HepG2 (cell line): ENCODE measurements around the gene CDK9. TPM values are rescaled to one million over a fixed set of nuclear protein-coding genes. Genes with fewer than 3 reads are reported as not detected.

Experiments used
- FOXA1 ChIP-seq, 2 experiments: fragments of 450-650 bp in 1 of 2; sonication (generic) in 1 of 2; formaldehyde crosslinking in 1 of 2; IDR thresholded peaks; 2 replicates each; pipeline versions ENCODE4 v1.4.0 to v1.6.1; 2016 to 2020; ENCODE audit warnings: missing genetic modification reagents in 1 of 2
- GABPA ChIP-seq, 2 experiments: IDR thresholded peaks; 2 replicates each; pipeline ENCODE4 v1.6.1; 2011 to 2016; ENCODE audit warnings: low read depth in 2 of 2, low read length in 1 of 2, missing biosample characterization in 1 of 2, missing genetic modification characterization in 1 of 2
- HOXA3 ChIP-seq: sonication (generic); formaldehyde crosslinking; IDR thresholded peaks from 2 replicates; pipeline ENCODE4 v1.5.0; 2020; ENCODE audit warnings: missing genetic modification reagents
- HOXA7 ChIP-seq: sonication (generic); formaldehyde crosslinking; IDR thresholded peaks from 2 replicates; pipeline ENCODE4 v1.8.1; 2022; ENCODE audit warnings: mild to moderate bottlenecking, missing genetic modification reagents, moderate library complexity
- KDM1A ChIP-seq: IDR thresholded peaks from 2 replicates; pipeline ENCODE4 v1.6.1; 2016; ENCODE audit warnings: missing compliant biosample characterization
- KDM6A ChIP-seq: IDR thresholded peaks from 2 replicates; pipeline ENCODE4 v1.6.1; 2016; ENCODE audit warnings: low read depth
- MTF1 ChIP-seq: sonication (generic); formaldehyde crosslinking; IDR thresholded peaks from 2 replicates; pipeline ENCODE4 v1.5.0; 2020; ENCODE audit warnings: missing genetic modification reagents
- SATB2 ChIP-seq: sonication (generic); formaldehyde crosslinking; IDR thresholded peaks from 2 replicates; pipeline ENCODE4 v1.5.0; 2020; ENCODE audit warnings: missing genetic modification reagents
- SOX5 ChIP-seq: IDR thresholded peaks from 2 replicates; pipeline ENCODE4 v1.6.1; 2016; ENCODE audit warnings: borderline replicate concordance
- SPEN ChIP-seq: sonication (generic); formaldehyde crosslinking; IDR thresholded peaks from 2 replicates; pipeline ENCODE4 v1.5.1; 2020; ENCODE audit warnings: low read depth, mild to moderate bottlenecking, missing genetic modification reagents
- ZMYM3 ChIP-seq: sonication (generic); formaldehyde crosslinking; IDR thresholded peaks from 2 replicates; pipeline ENCODE4 v1.5.1; 2020; ENCODE audit warnings: mild to moderate bottlenecking, missing genetic modification reagents
- ZNF207 ChIP-seq: fragments of 450-650 bp; IDR thresholded peaks from 2 replicates; pipeline ENCODE4 v1.6.1; 2016; ENCODE audit warnings: antibody characterized with exemption, borderline replicate concordance
- ZNF230 ChIP-seq: sonication (generic); formaldehyde crosslinking; IDR thresholded peaks from 2 replicates; pipeline ENCODE4 v1.4.0; 2020; ENCODE audit warnings: mild to moderate bottlenecking, missing genetic modification reagents
- ZNF264 ChIP-seq: sonication (generic); formaldehyde crosslinking; IDR thresholded peaks from 2 replicates; pipeline ENCODE4 v1.4.0; 2020; ENCODE audit warnings: missing genetic modification reagents
- ZNF550 ChIP-seq: sonication (generic); formaldehyde crosslinking; IDR thresholded peaks from 2 replicates; pipeline ENCODE4 v1.4.0; 2020; ENCODE audit warnings: mild to moderate bottlenecking, missing genetic modification reagents, borderline replicate concordance
- ZNF629 ChIP-seq: sonication (generic); formaldehyde crosslinking; conservative IDR thresholded peaks from 2 replicates; pipeline ENCODE4 v1.5.0; 2020; ENCODE audit warnings: missing genetic modification reagents
- polyA plus RNA-seq, 8 experiments: library from polyadenylated mRNA; depleted of rRNA in 3 of 8; stranded (reverse) in 7 of 8; unstranded in 1 of 8; fragments of >200 nt; fragmentation: Illumina TruSeq in 4 of 8; extraction: Trizol in 4 of 8; gene quantifications; 2 replicates each; pipeline versions ENCODE4 v1.2.1 to v1.2.3, GENCODE V29; 2011 to 2016; ENCODE audit warnings: low read depth in 4 of 8, missing spikeins in 1 of 8, mixed read lengths in 1 of 8; ENCODE audit not compliant: insufficient read depth in 1 of 8
- total RNA-seq, 5 experiments: library from RNA; depleted of rRNA; stranded (reverse); fragments of >200 nt; fragmentation: Illumina TruSeq; extraction: Trizol; gene quantifications; 2 replicates each; pipeline ENCODE4 v1.2.3, GENCODE V29; 2016; ENCODE audit warnings: low read depth in 1 of 5
- TF ChIP-seq, protein P1 (sequence below): sonication (generic); formaldehyde crosslinking; IDR thresholded peaks from 2 replicates; pipeline ENCODE4 v1.5.1; 2020; ENCODE audit warnings: mild to moderate bottlenecking, missing genetic modification reagents, moderate library complexity
- TF ChIP-seq, protein P2 (sequence below): sonication (generic); formaldehyde crosslinking; IDR thresholded peaks from 2 replicates; pipeline ENCODE4 v1.4.0; 2020; ENCODE audit warnings: mild to moderate bottlenecking, low read depth, missing genetic modification reagents
- TF ChIP-seq, protein P3 (sequence below): sonication (generic); formaldehyde crosslinking; IDR thresholded peaks from 2 replicates; pipeline ENCODE4 v1.4.0; 2020; ENCODE audit warnings: missing genetic modification reagents
- TF ChIP-seq, protein P4 (sequence below): sonication (generic); formaldehyde crosslinking; IDR thresholded peaks from 2 replicates; pipeline ENCODE4 v1.5.1; 2020; ENCODE audit warnings: missing genetic modification reagents, mild to moderate bottlenecking, borderline replicate concordance
- TF ChIP-seq, protein P5 (sequence below): sonication (generic); formaldehyde crosslinking; IDR thresholded peaks from 2 replicates; pipeline ENCODE4 v1.8.1; 2023; ENCODE audit warnings: missing genetic modification reagents, inconsistent platforms, borderline replicate concordance

The CDK9 gene
- total and polyA plus RNA-seq, 2 of the 13 experiments (the other 11 are each of a cell fraction or from before 2014, with no cell fraction given) = 16.8 to 21.5 TPM

DNA sequence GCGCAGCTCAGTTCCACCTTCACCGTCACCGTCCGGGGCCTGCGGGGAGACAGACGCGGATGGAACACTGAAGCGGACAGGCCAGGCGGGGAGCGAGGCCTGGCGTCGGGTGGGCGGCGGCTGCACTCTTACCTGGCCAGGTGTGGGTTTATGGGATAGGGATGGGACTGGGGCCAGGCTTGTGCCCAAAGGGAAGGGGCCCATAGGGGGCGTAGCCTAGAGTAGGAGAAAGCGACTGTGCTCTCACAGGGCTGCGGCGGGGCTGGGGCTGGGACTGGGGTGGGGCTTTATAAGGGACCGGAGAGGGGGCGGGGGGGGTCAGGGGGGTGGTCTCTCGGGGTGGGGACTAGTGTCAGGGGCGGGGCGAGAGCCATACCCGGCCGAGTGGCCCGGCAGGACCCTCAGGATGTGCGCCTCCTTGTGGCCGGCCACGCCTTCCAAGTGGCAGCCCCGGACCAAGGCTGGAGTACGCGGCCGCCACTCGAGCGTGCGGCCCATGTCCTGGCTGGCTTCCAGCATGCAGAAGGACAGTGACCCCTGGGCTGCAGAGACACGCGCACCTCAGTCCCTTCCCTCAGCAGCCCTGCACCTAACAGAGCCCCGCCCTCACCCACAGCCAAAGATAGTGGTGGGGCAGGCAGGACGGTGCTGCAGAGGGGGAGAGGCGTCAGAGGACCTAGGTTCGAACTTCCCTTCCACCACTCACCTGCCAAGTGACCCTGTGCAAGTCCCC, 39.7 kb downstream of the CDK9 start (continued):
- TF ChIP-seq, protein P1, sequence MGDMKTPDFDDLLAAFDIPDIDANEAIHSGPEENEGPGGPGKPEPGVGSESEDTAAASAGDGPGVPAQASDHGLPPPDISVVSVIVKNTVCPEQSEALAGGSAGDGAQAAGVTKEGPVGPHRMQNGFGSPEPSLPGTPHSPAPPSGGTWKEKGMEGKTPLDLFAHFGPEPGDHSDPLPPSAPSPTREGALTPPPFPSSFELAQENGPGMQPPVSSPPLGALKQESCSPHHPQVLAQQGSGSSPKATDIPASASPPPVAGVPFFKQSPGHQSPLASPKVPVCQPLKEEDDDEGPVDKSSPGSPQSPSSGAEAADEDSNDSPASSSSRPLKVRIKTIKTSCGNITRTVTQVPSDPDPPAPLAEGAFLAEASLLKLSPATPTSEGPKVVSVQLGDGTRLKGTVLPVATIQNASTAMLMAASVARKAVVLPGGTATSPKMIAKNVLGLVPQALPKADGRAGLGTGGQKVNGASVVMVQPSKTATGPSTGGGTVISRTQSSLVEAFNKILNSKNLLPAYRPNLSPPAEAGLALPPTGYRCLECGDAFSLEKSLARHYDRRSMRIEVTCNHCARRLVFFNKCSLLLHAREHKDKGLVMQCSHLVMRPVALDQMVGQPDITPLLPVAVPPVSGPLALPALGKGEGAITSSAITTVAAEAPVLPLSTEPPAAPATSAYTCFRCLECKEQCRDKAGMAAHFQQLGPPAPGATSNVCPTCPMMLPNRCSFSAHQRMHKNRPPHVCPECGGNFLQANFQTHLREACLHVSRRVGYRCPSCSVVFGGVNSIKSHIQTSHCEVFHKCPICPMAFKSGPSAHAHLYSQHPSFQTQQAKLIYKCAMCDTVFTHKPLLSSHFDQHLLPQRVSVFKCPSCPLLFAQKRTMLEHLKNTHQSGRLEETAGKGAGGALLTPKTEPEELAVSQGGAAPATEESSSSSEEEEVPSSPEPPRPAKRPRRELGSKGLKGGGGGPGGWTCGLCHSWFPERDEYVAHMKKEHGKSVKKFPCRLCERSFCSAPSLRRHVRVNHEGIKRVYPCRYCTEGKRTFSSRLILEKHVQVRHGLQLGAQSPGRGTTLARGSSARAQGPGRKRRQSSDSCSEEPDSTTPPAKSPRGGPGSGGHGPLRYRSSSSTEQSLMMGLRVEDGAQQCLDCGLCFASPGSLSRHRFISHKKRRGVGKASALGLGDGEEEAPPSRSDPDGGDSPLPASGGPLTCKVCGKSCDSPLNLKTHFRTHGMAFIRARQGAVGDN (CRISPR knock-in tag) = peak; percentile 82
- TF ChIP-seq HOXA3 (CRISPR knock-in tag) = peak; percentile 74
- no peak for TF ChIP-seq ZNF207
- TF ChIP-seq GABPA (IDR thresholded peaks at IDR 0.05; ENCODE audit: low read depth, low read length) = no peak
- TF ChIP-seq GABPA (CRISPR knock-in tag; IDR thresholded peaks at IDR 0.05; ENCODE audit: low read depth) = 0 out of 2 replicates have a peak, but pooled peaks have one; percentile 13
- no peak for TF ChIP-seq KDM1A (CRISPR knock-in tag)
- no peak for TF ChIP-seq FOXA1 (IDR thresholded peaks at IDR 0.05)
- TF ChIP-seq FOXA1 (CRISPR knock-in tag; IDR thresholded peaks at IDR 0.05) = no peak
- TF ChIP-seq, protein P2, sequence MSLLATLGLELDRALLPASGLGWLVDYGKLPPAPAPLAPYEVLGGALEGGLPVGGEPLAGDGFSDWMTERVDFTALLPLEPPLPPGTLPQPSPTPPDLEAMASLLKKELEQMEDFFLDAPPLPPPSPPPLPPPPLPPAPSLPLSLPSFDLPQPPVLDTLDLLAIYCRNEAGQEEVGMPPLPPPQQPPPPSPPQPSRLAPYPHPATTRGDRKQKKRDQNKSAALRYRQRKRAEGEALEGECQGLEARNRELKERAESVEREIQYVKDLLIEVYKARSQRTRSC (CRISPR knock-in tag) = no peak
- TF ChIP-seq SATB2 (CRISPR knock-in tag) = no peak
- TF ChIP-seq HOXA7 (CRISPR knock-in tag) = no peak
- peak; percentile 45; the same call in 1 of the 2 replicates for TF ChIP-seq ZNF629 (CRISPR knock-in tag)
- 0 out of 2 replicates have a peak, but pooled peaks have one; percentile 20 for TF ChIP-seq SOX5 (CRISPR knock-in tag)
- no peak for TF ChIP-seq MTF1 (CRISPR knock-in tag)
- TF ChIP-seq, protein P3, sequence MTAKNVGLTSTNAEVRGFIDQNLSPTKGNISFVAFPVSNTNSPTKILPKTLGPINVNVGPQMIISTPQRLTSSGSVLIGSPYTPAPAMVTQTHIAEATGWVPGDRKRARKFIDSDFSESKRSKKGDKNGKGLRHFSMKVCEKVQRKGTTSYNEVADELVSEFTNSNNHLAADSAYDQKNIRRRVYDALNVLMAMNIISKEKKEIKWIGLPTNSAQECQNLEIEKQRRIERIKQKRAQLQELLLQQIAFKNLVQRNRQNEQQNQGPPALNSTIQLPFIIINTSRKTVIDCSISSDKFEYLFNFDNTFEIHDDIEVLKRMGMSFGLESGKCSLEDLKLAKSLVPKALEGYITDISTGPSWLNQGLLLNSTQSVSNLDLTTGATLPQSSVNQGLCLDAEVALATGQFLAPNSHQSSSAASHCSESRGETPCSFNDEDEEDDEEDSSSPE (CRISPR knock-in tag) = peak; percentile 40; the same call in 1 of the 2 replicates
- no peak for TF ChIP-seq ZNF230 (CRISPR knock-in tag)
- TF ChIP-seq KDM6A (CRISPR knock-in tag) = no peak
- TF ChIP-seq, protein P4, sequence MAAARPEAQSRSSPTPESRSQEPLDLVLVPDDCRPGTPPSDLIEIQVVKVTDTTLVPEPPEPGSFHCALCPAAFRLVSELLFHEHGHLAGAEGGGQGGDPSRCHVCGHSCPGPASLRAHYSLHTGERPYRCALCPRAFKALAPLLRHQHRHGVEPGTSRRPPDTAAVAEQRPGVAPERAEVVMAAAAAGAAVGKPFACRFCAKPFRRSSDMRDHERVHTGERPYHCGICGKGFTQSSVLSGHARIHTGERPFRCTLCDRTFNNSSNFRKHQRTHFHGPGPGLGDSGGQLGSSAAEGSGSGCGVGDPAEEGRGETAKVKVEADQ (CRISPR knock-in tag) = no peak
- TF ChIP-seq, protein P5, sequence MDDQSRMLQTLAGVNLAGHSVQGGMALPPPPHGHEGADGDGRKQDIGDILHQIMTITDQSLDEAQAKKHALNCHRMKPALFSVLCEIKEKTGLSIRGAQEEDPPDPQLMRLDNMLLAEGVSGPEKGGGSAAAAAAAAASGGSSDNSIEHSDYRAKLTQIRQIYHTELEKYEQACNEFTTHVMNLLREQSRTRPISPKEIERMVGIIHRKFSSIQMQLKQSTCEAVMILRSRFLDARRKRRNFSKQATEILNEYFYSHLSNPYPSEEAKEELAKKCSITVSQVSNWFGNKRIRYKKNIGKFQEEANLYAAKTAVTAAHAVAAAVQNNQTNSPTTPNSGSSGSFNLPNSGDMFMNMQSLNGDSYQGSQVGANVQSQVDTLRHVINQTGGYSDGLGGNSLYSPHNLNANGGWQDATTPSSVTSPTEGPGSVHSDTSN (CRISPR knock-in tag) = no peak
- TF ChIP-seq SPEN = 0 out of 2 replicates have a peak, but pooled peaks have one; percentile 31
- TF ChIP-seq ZNF264 = 0 out of 2 replicates have a peak, but pooled peaks have one; percentile 32
- TF ChIP-seq ZMYM3 (CRISPR knock-in tag) = peak; percentile 73; the same call in 1 of the 2 replicates
- TF ChIP-seq ZNF550 = no peak
